DOHH2 (cell line): Measurements from ENCODE around the gene QRICH2.

Experiments used
- EZH2phosphoT487 ChIP-seq: fragments of 200-600 bp; sonication (generic); IDR thresholded peaks from 2 replicates; pipeline ENCODE4 v1.6.1; 2017; ENCODE audit warnings: borderline replicate concordance, mild to moderate bottlenecking, antibody characterized with exemption, low read length, moderate library complexity, mixed read lengths
- TF ChIP-seq, protein P1 (sequence below): fragments of 200-600 bp; sonication (generic); IDR thresholded peaks from one replicate; pipeline ENCODE4 v1.5.1; 2014; ENCODE audit warnings: antibody characterized with exemption, mild to moderate bottlenecking, low read depth, low read length; ENCODE audit not compliant: poor library complexity, severe bottlenecking

DNA sequence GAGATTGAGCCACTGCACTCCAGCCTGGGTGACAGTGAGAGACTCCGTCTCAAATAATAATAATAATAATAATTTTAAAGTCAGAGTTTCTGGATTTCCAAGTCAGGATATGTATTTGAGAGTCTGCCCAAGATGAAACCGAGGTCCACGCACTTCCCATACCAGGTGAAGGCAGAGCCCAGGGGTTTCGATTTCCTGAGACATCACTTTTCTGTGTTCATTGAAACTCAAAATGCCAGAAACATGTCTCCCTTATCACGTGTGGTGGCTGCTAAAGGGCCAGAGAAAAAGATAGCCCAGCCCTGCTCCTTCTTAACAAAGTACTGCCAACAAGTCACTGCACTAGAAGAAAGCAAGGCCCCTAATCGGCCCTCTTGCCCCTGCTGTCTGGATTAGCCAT, 57.9 kb downstream of the QRICH2 start:
- TF ChIP-seq, protein P1, sequence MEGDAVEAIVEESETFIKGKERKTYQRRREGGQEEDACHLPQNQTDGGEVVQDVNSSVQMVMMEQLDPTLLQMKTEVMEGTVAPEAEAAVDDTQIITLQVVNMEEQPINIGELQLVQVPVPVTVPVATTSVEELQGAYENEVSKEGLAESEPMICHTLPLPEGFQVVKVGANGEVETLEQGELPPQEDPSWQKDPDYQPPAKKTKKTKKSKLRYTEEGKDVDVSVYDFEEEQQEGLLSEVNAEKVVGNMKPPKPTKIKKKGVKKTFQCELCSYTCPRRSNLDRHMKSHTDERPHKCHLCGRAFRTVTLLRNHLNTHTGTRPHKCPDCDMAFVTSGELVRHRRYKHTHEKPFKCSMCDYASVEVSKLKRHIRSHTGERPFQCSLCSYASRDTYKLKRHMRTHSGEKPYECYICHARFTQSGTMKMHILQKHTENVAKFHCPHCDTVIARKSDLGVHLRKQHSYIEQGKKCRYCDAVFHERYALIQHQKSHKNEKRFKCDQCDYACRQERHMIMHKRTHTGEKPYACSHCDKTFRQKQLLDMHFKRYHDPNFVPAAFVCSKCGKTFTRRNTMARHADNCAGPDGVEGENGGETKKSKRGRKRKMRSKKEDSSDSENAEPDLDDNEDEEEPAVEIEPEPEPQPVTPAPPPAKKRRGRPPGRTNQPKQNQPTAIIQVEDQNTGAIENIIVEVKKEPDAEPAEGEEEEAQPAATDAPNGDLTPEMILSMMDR = no peak
- no peak for TF ChIP-seq EZH2phosphoT487
